GM12872 (cell line): ENCODE results near the gene ME2.

Experiments
- TF ChIP-seq, protein P1 (sequence below): IDR thresholded peaks from 3 replicates; pipeline ENCODE4 v1.5.1; 2011; ENCODE audit warnings: low read depth, mild to moderate bottlenecking, low read length, moderate library complexity; ENCODE audit not compliant: insufficient read depth

The ME2 gene

DNA sequence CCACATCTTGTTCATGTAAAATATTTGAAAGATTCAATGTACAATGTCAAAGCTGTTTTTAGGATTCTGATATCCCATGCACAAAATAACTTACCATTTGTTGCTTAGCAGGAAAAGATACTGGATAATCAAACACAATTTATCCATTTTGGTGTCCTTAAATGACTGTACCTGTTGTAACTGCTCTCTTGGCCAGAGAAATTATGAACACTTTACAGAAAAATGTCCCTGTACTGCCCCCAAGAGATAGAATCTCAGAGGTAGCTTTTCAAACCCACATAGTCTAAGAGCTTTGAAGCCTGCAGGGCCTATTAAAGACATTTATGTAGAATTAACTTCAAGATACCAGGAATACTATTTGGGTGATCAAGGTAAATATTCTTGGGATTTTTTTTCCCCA lies 12.2 kb upstream of the ME2 start:
- TF ChIP-seq, protein P1, sequence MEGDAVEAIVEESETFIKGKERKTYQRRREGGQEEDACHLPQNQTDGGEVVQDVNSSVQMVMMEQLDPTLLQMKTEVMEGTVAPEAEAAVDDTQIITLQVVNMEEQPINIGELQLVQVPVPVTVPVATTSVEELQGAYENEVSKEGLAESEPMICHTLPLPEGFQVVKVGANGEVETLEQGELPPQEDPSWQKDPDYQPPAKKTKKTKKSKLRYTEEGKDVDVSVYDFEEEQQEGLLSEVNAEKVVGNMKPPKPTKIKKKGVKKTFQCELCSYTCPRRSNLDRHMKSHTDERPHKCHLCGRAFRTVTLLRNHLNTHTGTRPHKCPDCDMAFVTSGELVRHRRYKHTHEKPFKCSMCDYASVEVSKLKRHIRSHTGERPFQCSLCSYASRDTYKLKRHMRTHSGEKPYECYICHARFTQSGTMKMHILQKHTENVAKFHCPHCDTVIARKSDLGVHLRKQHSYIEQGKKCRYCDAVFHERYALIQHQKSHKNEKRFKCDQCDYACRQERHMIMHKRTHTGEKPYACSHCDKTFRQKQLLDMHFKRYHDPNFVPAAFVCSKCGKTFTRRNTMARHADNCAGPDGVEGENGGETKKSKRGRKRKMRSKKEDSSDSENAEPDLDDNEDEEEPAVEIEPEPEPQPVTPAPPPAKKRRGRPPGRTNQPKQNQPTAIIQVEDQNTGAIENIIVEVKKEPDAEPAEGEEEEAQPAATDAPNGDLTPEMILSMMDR, result no peak

DNA sequence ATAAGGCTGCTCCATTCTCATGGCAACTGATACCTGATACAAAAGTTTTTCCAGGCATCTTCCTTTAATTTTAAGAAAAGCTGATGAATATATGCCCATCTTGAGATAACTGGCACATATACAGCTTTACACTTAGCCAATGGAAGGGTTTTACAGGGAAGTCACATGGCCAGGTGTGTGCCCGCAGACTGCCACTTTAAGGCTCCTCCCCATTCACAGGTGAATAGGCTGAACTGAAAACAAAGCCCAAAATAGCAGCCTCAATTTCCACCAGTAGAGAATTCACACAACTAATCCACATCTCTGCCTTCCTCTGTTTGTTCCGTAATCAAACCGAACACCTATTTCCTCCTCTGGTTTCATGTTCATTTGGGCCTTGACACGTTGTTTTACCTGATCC lies 9.8 kb upstream of the ME2 start:
- TF ChIP-seq, protein P1, result no peak

DNA sequence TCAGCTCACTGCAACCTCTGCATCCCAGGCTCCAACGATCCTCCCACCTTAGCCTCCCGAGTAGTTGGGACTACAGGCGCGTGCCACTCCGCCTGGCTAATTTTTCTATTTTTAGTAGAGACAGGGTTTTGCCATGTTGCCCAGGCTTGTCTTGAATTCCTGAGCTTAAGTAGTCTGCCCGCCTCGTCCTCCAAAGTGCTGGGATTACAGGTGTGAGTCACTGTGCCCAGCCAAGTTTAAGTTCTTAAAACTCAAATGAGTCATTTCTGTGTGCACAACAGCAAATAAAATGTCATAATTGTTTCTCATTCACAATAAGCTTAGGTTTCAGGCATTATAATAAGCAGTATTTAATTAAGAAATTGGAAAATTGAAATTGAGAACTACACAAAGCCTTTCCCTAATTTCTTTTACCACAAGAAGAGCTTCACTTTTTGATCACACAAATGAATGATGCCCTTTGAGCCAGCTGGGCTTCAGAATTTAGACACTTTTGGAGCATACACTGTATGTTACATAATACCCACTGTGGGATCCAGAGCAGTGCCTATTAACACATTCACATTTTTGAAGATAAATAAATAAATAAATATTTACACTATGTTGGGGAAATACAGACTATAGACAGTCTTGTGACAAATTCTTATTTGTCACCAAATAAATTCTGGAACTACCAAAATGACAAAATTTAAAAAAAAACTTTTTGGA lies 8.6 kb upstream of the ME2 start:
- TF ChIP-seq, protein P1, result no peak

DNA sequence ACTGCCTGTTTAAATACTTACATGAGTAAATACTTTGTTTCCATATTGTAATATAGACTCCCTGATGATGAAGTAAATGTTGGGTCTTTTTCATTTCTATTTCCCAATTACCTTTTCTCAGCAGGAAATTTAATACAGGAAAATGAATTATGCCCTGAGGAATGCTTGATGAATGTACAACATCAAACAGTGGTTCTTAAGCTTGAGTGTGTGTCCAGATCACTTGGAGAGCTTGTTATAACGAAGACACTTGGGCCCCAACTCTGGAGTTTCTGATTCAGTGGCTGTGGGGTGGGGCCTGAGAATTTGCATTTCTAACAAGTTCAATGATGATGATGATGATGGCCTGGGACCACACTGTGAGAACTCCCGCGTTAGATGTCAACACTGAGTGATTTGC lies 7.1 kb upstream of the ME2 start:
- TF ChIP-seq, protein P1, result no peak

DNA sequence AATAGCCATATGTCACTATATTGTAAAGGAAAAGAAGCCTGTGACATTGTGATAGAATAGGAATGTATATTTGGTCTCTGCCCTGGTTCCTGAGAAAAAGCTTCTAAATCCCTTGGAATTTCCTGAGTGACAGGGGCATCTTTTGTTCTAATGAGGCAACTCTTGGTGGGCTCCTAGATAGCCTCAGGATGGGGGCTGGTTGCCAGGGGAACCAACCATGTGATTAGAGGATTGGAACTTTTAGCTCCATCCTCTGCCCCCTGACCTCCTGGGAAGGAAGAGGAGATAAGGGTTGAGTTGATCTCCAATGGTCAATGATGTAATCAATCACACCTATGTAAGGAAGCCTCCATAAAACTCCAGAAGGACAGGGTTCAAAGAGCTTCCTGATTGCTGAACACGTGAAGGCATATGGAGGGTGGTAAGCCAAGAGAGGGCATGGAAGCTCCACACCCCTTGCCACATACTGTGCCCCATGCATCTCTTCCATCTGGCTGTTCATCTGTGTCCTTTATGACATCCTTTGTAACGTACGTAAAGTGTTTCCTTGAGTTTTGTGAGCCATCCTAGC lies 2.9 kb upstream of the ME2 start:
- TF ChIP-seq, protein P1, result no peak

DNA sequence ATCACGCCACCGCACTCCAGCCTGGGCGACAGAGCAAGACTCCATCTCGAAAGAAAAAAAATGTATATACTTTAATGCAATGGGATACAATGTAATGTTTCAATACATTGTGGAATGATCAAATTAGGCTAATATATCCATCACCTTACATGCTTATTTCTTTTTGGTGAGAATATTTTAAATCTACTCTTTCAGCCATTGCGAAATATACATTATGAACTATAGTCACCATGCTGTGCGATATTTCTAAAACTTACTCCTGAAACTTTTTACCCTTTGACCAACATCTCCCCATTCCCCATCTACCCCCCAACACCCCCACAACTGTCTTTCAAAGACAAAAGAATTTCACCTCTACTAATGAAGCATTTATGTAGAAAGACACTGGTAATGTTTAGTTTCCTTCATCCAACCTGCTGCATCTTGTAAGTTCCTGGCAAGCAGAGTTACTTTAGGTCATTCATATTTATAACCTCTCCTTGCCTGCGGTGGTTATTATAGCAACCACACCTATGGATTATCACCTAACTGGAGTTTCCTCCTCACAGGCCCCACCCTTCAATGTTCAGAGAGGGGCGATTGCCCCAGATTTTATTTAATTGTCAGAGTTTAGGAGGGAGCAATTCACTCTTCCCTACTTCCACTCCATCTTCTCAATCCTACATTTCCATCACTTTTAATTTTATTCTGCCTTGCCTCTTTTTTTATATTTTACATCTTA lies 1.2 kb upstream of the ME2 start:
- TF ChIP-seq, protein P1, result no peak

DNA sequence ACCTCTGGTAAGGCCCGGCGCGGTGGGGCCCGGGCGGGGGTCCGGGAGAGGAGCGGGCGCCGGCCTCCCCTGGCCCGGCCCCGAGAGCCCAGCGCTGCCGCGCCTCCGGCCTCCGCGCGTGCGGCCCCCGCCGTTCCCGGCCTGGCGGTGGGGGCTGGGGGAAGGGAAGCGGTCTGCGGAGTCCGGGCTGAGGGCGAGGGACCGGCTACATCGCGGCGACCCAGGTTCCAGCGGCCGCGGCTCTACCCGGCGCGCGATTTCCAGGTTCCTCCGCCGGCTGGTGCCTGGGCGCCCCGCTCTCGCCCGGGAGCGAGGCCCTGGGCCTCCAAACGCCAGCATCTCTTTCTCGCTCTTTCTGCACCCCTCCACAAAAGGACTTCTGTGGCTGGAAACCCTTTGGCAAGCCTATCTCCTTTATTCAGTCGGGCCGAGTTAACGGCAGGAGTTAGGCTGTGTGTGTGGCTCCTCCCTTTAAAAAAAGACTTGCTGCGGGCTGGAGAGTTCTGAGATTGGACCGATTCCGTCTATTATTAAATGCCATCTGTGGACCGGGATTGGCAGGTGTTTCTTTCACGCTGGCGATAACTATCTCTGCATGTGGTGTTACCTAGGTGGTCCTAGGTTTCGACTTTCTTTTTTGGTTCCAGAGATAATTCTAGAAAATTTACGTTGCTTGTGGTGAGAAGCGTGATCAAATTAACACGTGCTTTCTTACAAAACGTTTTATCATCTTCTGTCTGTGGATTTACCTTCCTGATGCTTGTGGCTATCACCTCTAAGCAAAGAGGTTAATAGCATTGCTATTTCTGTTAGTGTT lies 592 bp downstream of the ME2 start:
- TF ChIP-seq, protein P1, result no peak
